ENCODE results near the gene CADPS.

CADPS gene

DNA sequence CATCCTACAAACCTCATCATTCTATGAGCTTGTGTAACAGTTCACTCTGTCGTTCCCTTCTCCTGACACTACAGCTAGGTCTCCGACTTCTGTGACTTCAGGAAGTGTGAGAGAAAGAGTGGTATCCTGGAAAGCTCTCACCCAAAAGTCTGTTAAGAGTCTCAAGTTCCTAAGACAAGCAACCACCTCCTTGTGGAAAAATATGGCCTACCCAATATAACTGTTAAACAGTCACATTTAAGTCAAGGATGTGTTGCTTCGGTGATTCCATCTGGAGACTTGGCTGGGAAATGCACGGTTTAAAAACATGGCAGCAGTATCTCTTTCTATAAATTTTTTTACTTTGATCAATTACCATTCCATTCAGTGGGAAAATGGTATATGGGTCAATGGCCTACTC lies 515.7 kb downstream of the CADPS start:
- Histone ChIP-seq H2AFZ (ENCODE audit: low read length) (no peak overlapping the region), H4K20me1 (ENCODE audit: insufficient read depth, low read length) (no peaks in the 10 kb centered on the region), H3K27ac (ENCODE audit: low read depth, low read length, poor library complexity, severe bottlenecking) (no peak overlapping the region), H3K4me3 (ENCODE audit: low read depth, low read length, poor library complexity, severe bottlenecking) (no peak overlapping the region), H3K79me2 (ENCODE audit: insufficient read depth, low read length) (no peaks in the 10 kb centered on the region), H3K9me3 (ENCODE audit: low read length) (no peaks in the 10 kb centered on the region), H3K36me3 (ENCODE audit: insufficient read depth, low read length) (no peaks in the 10 kb centered on the region), H3K9ac (ENCODE audit: low read length) (no peak overlapping the region), H3K27me3 (ENCODE audit: insufficient read depth, low read length) (no peaks in the 10 kb centered on the region), H3K4me1 (ENCODE audit: insufficient read depth, low read length, severe bottlenecking) (no peaks in the 10 kb centered on the region), H3K4me2 (ENCODE audit: low read length) (no peak overlapping the region), H3K9me2 (ENCODE audit: low read depth, low read length) (no peaks in the 10 kb centered on the region), H3F3A (ENCODE audit: insufficient read depth, low read length) (no peaks in the 10 kb centered on the region)
- no peak for TF ChIP-seq EZH2 (IDR thresholded peaks at IDR 0.05; ENCODE audit: borderline replicate concordance, low read length)
- TF ChIP-seq CTCF (IDR thresholded peaks at IDR 0.05; ENCODE audit: low read length), result no peak

GRCh38 chr3:62356356-62356755 lies 518.9 kb downstream of the CADPS start:
- TF ChIP-seq CTCF (IDR thresholded peaks at IDR 0.05; ENCODE audit: low read length) (no peak), EZH2 (IDR thresholded peaks at IDR 0.05; ENCODE audit: borderline replicate concordance, low read length) (no peak)
- Histone ChIP-seq H3K27me3 (ENCODE audit: insufficient read depth, low read length) (no peaks in the 10 kb centered on the region), H3F3A (ENCODE audit: insufficient read depth, low read length) (no peaks in the 10 kb centered on the region), H3K9me2 (ENCODE audit: low read depth, low read length) (no peaks in the 10 kb centered on the region), H4K20me1 (ENCODE audit: insufficient read depth, low read length) (no peaks in the 10 kb centered on the region), H3K79me2 (ENCODE audit: insufficient read depth, low read length) (no peaks in the 10 kb centered on the region), H3K4me1 (ENCODE audit: insufficient read depth, low read length, severe bottlenecking) (no peaks in the 10 kb centered on the region), H3K27ac (ENCODE audit: low read depth, low read length, poor library complexity, severe bottlenecking) (no peak overlapping the region), H3K9ac (ENCODE audit: low read length) (no peak overlapping the region), H3K9me3 (ENCODE audit: low read length) (no peaks in the 10 kb centered on the region), H3K4me2 (ENCODE audit: low read length) (no peak overlapping the region), H3K36me3 (ENCODE audit: insufficient read depth, low read length) (no peaks in the 10 kb centered on the region), H3K4me3 (ENCODE audit: low read depth, low read length, poor library complexity, severe bottlenecking) (no peak overlapping the region), H2AFZ (ENCODE audit: low read length) (no peak overlapping the region)

DNA sequence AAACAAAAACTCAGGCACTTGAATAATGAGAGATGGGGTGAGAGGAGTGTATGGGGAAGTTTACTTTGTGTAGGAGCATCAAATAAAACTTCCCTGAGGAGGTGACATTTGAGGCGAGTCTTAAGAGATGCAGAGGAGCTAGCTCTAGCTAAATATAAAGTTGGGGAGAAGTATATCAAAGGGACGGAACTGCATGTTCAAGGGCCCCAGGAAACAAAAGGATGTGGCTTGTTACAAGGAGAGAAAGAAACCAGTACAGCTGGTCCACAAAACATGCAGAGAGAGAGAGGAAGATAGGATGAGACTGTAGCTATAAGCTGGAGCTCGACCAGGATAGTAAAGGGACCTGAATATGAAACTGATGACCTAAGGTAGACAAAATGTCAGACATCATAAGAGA lies 519.5 kb downstream of the CADPS start:
- no peaks in the 10 kb centered on the region for H3K27me3 ChIP-seq (ENCODE audit: insufficient read depth, low read length)
- H3K27ac ChIP-seq (ENCODE audit: low read depth, low read length, poor library complexity, severe bottlenecking), result no peak overlapping the region
- H3K9ac ChIP-seq (ENCODE audit: low read length), result no peak overlapping the region
- H3K36me3 ChIP-seq (ENCODE audit: insufficient read depth, low read length), result no peaks in the 10 kb centered on the region
- no peaks in the 10 kb centered on the region for H3F3A ChIP-seq (ENCODE audit: insufficient read depth, low read length)
- no peak overlapping the region for H2AFZ ChIP-seq (ENCODE audit: low read length)
- no peak overlapping the region for H3K4me2 ChIP-seq (ENCODE audit: low read length)
- no peaks in the 10 kb centered on the region for H4K20me1 ChIP-seq (ENCODE audit: insufficient read depth, low read length)
- no peak for TF ChIP-seq EZH2 (IDR thresholded peaks at IDR 0.05; ENCODE audit: borderline replicate concordance, low read length)
- TF ChIP-seq CTCF (IDR thresholded peaks at IDR 0.05; ENCODE audit: low read length), result no peak
- H3K4me1 ChIP-seq (ENCODE audit: insufficient read depth, low read length, severe bottlenecking), result no peaks in the 10 kb centered on the region
- H3K9me2 ChIP-seq (ENCODE audit: low read depth, low read length), result no peaks in the 10 kb centered on the region
- H3K4me3 ChIP-seq (ENCODE audit: low read depth, low read length, poor library complexity, severe bottlenecking), result no peak overlapping the region
- H3K79me2 ChIP-seq (ENCODE audit: insufficient read depth, low read length), result no peaks in the 10 kb centered on the region
- no peaks in the 10 kb centered on the region for H3K9me3 ChIP-seq (ENCODE audit: low read length)

Measured in OCI-LY1 (cell line).